HG02852 (cell line): ENCODE data around the gene CNTN5.
"Not testable (repeated sequence)": the region's sequence is repeated elsewhere in the genome, so short reads cannot be mapped to it uniquely, and the experiment has no call there.

Experiments used
- ATAC-seq: cut with Tn5 transposase; IDR thresholded peaks from one replicate; pipeline ENCODE4 v1.9.1; 2021; ENCODE audit warnings: mild to moderate bottlenecking, moderate library complexity; ENCODE audit not compliant: unreplicated experiment

The CNTN5 gene

DNA sequence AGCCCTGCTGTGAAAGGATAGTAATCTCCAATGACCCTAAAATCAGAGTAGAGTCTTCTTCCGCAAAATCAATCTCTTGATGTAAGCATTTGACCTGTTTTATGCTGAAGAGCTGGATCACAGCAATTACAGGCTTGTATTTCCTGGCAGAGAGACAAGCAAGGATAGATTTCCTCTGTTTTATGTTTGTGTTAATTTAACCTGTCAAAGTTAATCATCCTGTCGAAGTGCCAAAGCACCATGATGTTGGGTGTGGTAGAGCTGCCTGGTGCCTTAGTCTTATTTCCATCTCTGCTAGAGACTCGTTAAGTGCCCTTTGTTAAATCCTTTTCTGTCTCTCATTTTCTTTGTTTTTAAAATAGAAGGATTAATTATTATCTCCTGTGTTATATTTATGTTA, 248.1 kb downstream of the CNTN5 start:
- ATAC-seq = no peak

DNA sequence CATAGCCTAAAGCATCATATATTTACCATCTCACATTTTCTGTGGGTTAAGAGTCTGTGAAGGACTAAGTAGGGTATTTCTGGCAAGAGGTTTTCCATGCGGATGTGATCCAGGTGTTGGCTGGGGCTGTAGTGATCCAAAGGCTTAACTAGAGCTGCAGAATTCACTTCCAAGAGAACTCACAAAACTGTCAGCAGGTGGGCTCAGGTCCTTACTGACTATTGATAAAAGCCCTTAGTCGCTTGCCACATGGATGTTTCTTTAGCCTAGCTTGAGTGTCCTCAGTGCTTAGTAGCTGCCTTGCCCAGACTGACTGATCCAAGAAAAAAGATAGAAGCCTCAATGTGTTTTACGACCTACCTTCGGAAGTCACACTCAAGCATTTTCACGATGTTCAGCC, 250.8 kb downstream of the CNTN5 start:
- no peak for ATAC-seq

DNA sequence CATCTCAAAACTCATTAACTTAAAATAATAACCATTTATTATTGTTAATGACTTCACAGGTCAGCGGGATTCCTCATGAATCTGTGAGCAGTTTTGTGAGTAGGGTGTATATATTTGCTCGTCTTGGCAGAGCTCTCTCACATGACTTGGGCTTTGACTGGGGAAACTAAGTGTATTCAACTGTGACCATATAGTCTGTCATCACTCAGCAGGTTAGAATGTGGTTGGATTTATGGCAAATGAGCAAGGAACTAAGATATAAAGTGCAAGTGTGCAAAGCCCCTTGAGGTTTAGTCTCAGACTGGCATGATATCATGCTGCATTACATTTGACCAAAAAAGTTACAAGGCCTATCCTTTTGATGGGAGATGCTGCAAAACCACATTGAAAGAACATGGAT, 254.8 kb downstream of the CNTN5 start:
- no peak for ATAC-seq

GRCh38 chr11:99277281-99277680, 256.5 kb downstream of the CNTN5 start:
- ATAC-seq = no peak

- no peak for ATAC-seq
These were observed 258.5 kb downstream of the CNTN5 start for GRCh38 chr11:99279266-99279665.

DNA sequence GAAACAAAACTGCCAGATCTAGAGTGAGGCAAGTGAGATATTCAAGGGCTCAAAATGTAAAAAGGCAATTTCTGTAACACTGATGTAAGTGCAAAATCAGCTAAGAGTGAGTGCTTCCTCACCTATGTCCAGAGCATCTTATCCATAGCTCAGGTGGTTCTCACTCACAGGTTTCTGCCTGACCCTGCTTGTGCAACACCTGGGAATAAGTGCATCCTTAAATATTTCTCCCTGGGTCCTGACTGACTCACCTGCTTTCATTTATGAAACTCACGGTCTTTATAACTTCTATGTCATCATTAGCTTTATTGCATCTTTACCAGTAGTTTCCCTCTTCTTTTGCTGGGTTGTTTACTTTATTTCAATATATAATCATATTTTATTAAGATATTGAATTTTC, 260.6 kb downstream of the CNTN5 start:
- no peak for ATAC-seq

- ATAC-seq = not testable (repeated sequence)
These were observed 277.2 kb downstream of the CNTN5 start for GRCh38 chr11:99297925-99298324.

GRCh38 chr11:99307510-99308088, 286.9 kb downstream of the CNTN5 start:
- ATAC-seq = no peak

- ATAC-seq = no peak
These were observed 291.1 kb downstream of the CNTN5 start for GRCh38 chr11:99311870-99312269.

DNA sequence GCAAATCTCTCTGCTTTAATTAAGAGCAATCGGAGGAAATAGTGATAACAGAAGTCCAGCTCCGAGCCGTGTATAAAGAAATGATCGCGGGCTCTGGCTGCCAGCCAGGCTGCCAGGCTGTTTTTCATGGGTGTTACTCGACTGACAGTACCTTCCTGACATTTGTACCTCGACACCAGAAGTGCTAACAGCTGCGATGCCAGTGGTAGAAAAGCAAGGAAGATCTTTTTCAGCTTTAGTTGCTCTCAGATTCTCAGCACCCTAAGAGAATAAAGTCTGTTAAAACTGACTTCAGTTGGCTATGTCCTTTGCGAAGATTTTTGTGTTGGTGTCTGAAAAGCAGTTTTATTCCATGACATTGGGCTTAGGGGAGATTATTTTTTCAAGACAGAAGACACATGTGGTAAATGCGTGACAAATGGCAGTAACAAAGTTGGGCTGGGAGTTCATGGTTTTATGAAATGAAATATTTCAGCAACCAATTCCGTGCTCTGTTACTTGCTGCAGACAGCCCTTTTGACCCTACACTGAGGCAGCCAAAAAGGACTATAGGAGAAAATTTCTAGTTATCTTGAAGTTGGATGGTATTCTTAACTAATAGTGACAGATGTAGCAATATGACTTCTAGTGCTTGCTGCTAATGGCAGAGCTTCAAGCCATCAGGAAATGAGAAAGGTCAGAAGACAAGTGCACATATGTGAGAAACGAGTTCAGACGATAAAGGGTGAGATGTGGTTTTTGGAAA, 296.2 kb downstream of the CNTN5 start:
- ATAC-seq = no peak

GRCh38 chr11:99320769-99321290, 300.1 kb downstream of the CNTN5 start:
- no peak for ATAC-seq

DNA sequence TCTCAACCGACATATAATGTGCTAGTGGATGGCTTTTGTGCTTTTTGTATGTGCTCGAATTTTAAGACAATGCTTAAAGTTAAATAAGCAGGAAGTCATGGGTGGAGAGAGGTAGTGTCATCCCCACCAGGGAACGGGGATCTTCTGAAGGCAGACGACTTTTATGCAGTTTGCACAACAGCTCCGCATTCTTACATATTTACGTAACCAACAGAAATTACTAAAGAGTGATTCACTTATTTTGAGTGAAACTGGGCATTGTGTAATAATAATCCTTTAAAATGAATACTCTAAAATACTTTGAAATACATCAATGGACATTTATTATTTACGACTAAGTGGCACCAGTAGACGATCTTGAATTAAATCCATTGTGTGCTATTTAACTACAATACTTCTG, 305.1 kb downstream of the CNTN5 start:
- ATAC-seq = no peak

GRCh38 chr11:99327066-99327465, 306.3 kb downstream of the CNTN5 start:
- no peak for ATAC-seq

GRCh38 chr11:99327527-99327926, 306.8 kb downstream of the CNTN5 start:
- ATAC-seq = no peak

DNA sequence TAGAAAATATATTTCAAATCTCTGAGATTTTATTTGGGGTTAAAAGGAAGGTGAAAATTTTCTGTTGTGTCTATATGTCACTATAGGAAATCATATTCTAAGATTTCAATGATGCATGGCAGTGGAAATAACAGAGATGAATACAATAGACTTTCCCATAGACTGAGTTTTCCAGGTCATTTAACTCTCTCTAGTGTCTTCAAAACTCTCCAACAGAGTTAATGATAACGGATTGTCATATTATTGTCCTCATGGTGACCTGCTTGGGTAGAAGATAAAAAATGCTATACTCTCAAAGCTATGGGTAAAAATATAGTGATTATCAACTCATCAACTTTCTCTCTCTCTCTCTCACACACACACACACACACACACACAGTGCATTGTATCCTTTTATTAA, 312.9 kb downstream of the CNTN5 start:
- no peak for ATAC-seq

- no peak for ATAC-seq
These were observed 322.4 kb downstream of the CNTN5 start for GRCh38 chr11:99343117-99343516.

- no peak for ATAC-seq
These were observed 328.5 kb downstream of the CNTN5 start for GRCh38 chr11:99349151-99349673.

- ATAC-seq = no peak
These were observed 330.9 kb downstream of the CNTN5 start for GRCh38 chr11:99351624-99352023.

GRCh38 chr11:99352642-99353041, 331.9 kb downstream of the CNTN5 start:
- ATAC-seq = no peak

DNA sequence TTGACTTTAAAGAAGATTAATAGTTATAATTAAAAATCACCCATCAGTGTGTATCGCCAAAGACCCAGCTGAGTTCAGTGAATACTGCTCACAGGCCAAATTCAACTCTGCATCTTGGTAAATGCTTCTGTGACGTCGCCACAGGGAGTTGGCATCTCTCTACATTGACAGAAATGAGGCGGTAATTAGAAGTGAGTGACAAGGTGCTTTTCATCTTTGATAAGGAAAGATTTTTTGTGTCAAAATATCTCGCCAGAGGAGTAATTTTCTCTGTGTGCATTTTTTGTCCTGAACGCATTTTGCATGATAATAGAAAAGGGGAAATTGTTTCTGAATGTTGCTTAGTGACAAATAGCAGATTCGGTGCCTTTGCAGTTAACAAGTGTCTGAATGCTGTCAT, 345.8 kb downstream of the CNTN5 start:
- ATAC-seq = no peak

GRCh38 chr11:99368583-99368982, 347.8 kb downstream of the CNTN5 start:
- ATAC-seq = no peak

DNA sequence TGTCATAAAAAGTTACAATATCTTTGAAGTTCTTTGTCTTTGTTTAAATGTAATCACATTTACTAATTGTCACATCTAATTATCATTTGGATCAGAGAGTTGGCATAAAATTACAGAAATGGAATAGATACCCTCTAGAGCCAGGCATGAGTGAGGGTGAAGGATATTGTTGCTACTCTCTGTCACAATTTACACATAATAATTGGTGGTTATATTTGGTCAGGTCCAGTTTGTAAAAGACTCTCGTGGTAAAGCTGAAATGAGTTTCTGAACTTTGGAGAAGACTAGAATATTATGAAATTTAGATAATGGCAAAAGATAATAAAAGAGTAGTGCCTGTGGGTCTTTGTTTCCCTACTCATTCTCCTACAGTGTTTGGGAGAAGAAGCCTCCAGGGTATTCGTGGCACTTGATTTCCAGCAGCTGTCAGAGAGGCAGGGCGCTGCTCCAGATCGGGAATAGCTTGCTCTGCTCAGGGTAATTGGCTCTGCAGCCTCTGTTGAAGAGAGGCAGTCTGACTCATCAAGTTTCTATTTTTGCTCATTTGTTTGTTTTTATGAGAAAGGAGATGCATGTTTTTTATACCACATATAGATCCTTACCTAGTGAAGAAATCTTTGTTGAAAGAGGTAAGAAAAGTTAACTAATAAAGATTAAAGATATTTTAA, 349.9 kb downstream of the CNTN5 start:
- ATAC-seq = no peak
